ENCODE measurements around the gene APOBEC3C.
"Not testable (repeated sequence)": the region's sequence is repeated elsewhere in the genome, so short reads cannot be mapped to it uniquely, and the experiment has no call there.

APOBEC3C gene

DNA sequence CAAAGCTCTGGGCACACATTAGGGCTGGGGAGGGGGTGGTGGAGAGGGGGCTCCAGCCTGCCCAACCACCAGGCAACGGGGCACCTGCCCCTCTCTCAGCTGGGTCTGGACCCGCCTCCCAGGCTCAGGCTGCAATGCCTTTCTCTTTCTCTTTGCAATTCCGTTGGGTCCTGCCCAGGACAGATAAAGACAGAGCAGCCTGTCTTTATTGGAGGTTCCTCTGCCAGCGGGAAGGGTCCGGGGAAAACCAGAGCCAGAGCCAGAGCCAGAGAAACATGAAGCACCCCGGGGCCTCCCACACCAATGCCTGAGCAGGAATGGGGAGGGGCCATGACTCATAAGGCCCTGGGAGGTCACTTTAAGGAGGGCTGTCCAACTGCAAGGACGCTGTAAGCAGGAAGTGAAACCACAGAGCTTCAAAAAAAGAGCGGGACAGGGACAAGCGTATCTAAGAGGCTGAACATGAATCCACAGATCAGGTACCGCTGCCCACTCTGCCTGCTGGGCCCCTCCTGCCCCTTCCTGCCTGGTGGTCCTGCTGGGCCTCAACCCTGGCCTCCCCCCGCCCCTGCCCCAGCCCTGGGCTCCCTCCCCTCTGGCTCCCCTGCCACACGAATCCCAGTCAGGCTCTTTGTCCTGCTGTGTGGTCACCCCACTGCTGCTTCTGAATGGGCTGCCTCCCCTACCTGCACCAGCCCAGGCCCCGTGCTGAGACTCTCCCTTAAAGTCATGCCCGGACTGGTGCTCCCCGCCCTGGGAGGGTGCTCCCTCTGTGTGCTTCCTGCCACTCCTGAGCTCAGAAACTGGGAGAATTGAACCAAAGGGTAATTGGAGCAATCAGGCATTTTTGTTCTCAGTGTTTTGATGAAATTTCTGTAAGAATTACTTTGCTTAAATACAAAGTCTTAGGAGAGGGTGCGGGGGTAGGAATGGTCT, 31.8 kb upstream of the APOBEC3C start, which contains the start of gene APOBEC3B:
APOBEC3B (plus strand) TSS at position 356 of the 936 bp plus-strand sequence; CDS start at position 463, 107 bp downstream.
- peak; percentile 78 for DNase-seq (ENCODE audit: low read depth in 2 of 2)

DNA sequence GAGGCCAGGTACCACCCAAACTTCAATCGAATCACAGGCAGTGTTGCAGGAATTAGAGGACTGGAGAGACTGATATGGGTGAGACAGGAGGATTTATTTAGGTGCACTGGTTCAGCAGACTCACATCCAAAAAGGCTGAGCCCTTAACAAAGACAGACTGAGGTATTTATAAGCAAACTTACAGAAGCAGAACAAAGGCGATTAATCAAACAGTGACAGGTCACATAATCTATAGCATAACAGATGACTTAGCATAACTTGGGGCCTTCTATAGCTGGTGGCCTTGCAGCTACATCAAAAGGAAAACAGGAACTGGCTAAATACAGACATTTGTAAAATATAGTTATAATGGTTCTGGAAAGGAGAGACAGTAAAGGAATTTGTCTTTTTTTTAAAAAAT, 29.8 kb upstream of the APOBEC3C start:
- DNase-seq (ENCODE audit: low read depth in 2 of 2), result no peak

DNA sequence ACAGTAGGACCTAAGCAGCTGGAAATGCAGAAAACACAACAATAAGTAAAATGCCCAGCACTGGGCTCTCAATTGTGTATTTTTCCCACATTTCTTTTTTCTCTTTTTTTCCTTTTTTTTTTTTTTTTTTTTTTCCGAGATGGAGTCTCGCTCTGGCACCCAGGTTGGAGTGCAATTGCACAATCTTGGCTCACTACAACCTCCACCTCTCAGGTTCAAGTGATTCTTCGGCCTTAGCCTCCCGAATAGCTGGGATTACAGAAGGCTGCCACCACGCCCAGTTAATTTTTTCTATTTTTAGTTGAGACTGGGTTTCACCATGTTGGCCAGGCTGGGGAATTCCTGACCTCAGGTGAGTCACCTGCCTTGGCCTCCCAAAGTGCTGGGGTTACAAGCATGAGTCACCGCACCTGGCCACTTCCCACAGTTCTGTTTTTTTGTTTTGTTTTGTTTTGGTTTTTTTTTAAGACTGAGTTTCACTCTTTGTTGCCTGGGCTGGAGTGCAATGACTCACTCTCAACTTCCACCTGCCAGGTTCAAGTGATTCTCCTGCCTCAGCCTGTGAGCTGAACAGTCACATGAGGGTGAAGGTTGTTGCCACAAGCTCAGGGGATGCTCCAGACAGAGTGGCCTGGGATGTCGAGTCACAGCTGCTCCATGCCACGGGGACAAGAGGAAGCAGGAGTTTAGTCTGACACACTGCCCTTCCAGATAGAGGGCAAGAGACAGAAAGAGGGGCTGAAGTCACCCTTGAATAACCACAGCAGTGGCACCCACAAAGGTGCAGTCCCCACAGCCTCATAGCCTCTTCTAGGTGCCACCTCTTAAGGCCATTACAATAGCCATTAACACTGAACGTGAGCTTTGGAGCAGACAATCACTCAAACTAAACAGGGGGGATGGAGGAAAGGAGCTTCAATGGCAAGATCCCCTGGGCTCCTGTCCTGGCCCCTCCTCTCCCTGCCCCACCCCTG, 29.0 kb upstream of the APOBEC3C start:
- not testable (repeated sequence) for DNase-seq (ENCODE audit: low read depth in 2 of 2)

DNA sequence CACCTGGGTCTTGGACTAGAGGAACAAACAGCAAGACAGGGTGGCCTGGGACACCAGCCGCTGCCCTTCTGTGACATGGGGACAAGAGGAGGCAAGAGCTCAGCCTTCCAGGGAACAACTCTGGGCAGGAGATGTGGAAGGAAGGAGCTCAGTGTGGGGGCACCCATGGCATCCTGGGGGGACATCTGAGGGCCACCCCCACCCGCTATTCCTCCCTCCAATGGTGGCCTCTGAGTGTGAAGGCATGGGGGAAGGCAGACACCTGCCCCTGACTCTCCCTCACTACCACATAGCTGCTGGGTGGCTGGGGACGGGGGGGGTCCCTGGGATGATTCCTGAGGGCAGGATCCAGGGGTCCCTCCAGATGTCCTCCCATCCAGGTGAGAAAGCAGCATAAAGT, 27.4 kb upstream of the APOBEC3C start:
- DNase-seq (ENCODE audit: low read depth in 2 of 2), result no peak

DNA sequence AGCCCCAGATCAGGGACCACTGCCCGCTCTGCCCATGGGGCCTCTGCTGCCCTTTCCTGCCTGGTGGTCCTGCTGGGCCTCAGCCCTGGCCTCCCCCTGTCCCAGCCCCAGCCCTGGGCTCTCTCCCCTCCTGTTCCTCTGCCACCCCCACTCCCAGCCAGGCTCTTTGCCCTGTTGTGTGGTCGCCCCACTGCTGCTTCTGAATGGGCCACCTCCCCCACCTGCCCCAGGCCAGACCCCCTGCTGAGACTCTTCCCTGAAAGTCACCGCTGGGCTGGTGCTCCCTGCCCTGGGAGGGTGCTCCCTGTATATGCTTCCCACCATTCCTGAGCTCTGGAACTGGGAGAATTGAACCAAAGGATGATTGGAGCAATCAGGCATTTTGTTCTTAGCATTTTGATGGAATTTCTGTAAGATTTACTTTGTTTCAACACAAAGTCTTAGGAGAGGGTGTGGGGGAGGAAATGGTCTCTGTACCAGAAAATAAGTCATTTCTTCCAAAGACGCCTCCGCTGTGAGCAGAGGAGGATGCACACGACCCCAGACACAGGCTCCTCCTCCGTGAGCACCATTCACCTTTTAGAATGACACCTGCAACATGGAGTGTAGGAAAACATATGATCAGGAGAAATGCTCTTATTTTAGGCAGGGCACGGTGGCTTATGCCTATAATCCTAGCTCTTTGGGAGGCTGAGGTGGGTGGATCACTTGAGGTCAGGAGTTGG, 26.7 kb upstream of the APOBEC3C start:
- no peak for DNase-seq (ENCODE audit: low read depth in 2 of 2)

DNA sequence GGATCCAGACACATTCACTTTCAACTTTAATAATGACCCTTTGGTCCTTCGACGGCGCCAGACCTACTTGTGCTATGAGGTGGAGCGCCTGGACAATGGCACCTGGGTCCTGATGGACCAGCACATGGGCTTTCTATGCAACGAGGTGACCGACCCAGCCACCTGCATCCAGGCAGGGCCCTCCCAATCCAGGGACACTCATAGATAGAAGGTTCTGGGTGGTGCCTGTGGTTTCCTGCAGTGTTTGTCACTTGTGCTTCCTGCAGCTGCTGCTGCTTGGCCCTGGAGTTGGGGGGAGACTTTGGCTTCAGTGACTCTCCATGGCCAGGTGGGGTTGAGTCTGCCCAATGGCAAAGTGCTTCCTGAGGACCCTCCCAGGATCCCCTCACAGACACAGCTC, 24.6 kb upstream of the APOBEC3C start:
- no peak for DNase-seq (ENCODE audit: low read depth in 2 of 2)

DNA sequence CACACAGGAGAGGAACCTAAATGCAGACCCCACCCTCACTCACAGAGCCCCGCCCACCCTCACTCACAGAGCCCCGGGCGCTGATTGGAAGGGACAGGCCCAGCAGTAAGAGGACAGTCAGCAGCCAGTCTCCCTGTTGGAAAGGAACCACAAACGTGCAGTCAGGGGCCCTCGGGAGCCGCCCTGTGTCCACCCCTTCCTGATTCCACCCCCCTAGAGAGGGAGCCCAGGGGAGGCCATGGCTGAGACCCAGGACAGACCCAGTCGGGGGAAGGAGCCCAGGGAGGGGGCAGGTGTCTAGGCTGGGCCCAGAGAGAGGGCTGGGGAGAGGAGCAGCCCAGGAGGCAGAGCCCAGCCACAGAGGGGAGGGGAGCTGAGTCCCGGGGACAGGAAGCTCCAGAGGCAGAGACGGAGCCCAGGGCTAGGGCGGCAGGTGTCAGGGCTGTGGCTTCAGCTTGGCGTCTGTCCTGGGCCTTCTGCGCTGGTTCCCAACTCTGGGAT, 21.1 kb upstream of the APOBEC3C start:
- not testable (repeated sequence) for DNase-seq (ENCODE audit: low read depth in 2 of 2)

DNA sequence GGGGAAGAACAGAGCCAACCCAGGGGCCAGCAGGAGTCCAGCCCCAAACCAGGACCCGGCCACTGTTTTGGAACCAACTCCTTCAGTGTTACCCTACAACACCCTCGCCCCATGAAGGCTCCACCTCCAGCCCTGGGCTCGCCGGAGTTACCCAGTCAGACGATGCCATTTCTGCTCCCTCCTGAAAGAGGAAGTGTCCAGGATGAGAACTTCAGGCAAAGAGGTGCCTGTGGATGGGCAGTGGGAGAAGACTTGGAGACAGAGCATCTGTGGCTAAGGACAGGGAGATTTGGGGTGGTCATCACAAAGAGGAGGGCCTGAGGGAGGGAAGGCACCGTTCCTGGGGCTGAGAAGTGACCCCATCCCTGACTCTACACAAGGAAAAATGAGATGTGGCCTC, 18.0 kb upstream of the APOBEC3C start:
- DNase-seq (ENCODE audit: low read depth in 2 of 2), result no peak

DNA sequence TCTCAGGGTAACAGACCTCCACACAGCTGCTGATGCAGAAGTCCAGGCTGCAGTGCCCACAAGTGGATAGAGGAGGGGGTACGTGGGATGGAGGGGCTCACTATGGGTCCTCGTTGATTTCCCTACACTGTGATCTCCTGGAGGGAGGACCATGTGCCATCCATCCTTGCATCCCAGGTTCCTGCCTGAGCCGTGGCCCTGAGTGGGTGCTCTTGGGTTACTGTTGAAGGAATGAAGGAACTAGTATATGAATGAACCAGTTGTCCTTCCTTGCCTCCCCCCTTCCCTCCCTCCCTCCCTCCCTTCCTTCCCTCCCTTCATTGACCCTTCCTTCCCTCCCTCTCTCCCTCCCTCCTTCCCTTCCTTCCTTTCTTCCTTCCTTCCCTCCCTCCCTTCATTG, 16.5 kb upstream of the APOBEC3C start:
- DNase-seq (ENCODE audit: low read depth in 2 of 2), result no peak

DNA sequence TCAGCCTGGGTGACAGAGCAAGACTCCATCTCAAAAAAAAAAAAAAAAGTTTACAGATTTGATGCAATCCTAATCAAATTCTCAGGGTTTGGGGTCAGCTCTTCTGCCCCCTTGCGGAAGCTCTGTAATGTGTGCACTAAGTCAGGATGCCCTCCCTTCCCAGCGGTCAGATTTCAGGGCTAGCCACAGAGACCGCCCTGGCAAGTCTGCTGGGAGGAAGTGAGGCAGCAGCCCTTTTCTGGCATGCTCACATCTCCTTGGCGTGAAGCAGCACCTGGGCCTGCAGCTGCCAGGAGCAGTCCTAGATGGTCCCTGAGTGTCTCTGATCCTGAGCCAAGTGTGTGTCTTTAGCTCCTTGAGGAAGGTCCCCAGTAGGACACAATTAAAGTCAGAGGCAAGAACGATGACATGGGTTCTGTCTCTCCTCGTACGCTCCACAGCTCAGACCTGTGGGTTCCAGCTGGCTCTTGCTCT, 10.9 kb upstream of the APOBEC3C start:
- peak; percentile 66 to 67 for DNase-seq (ENCODE audit: low read depth in 2 of 2)

DNA sequence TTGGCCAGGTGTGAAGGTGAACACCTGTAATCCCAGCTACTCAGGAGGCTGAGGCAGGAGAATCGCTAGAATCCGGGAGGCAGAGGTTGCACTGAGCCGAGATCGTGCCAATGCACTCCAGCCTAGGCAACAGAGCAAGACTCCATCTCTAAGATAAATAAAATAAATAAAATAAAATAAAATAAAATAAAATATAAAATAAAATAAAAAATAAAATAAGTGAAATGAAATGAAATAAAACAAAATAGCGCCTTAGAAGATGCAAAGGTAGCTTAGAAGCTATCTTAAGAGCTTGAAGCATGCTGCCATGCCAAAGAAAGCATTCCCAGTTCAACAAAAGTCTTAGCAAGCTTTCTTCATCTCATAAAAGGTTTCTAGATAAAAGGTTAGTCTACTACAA, 6.9 kb upstream of the APOBEC3C start:
- DNase-seq (ENCODE audit: low read depth in 2 of 2), result no peak

DNA sequence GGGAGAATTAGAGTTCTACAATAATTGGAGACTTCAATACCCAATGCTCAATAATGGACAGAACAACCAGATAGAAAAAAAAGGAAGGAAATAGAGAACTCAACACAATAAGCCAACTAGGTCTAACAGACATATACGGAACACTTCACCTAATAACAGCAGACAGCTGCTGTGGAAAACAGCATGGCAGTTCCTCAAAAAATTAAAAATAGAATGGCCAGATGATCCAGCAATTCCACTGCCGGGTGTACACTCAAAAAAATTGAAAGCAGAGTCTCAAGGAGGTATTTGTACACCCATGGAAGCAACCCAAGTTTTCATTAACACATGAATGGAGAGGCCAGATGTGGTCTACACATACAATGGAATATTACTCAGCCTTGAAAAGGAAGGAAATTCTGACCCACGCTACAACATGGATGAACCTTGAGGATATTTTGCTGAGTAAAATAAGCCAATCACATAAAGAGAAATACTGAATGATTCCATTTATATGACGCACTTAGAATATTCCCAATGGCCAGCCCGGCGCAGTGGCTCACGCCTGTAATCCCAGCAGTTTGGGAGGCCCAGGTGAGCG, 5.7 kb upstream of the APOBEC3C start:
- DNase-seq (ENCODE audit: low read depth in 2 of 2), result not testable (repeated sequence)

DNA sequence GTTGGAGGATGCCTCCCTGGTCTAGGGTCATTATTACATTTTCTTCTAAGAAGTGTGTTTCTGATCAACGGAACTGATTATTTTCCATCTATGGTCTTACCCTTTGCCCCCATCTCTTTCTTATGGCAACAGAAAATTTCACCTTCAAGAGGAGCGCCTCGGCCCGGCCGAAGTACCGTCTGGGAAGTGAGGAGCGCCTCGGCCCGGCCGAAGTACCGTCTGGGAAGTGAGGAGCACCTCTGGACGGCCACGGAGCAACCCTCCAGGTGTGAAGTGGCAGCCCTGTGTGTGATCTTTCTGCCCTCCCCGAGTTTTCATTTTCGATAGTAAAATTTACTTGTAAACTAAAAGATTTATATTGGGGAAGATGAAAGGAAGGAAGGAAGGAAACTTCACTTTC, 3.1 kb upstream of the APOBEC3C start:
- DNase-seq (ENCODE audit: low read depth in 2 of 2), result no peak

DNA sequence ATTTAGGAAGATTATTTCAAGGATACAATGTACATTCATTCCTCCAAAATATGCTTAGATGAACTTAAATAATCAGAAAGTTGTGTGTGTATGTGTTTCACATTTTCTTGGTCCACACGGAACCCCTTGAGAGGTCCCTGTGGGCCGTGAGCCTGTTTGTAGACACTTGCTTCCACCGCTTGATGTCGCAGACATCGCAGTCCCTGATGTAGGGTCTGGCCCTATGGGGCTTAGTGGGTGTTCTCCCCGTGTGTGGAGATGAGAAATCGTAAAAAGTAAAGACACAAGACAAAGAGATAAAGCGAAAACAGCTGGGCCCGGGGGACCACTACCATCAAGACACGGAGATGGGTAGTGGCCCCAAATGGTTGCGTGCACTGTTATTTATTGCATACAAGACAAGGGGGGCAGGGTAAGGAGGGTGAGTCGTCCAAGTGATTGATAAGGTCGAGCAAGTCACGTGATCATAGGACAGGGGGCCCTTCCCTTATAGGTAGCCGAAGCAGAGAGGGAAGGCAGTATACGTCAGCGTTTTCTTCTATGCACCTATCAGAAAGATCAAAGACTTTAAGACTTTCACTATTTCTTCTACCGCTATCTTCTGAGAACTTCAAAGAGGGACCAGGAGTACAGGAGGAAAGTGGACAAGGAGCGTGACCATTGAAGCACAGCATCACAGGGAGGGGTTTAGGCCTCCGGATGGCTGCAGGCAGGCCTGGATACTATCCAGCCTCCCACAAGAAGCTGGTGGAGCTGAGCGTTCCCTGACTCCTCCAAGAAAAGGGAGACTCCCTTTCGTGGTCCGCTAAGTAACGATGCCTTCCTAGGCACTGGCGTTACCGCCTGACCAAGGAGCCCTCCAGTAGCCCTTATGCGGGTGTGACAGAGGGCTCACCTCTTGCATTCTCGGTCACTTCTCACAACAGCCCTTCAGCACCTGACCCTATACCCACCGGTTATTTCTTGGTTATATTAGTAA, 1.2 kb upstream of the APOBEC3C start:
- DNase-seq (ENCODE audit: low read depth in 2 of 2), result no peak

DNA sequence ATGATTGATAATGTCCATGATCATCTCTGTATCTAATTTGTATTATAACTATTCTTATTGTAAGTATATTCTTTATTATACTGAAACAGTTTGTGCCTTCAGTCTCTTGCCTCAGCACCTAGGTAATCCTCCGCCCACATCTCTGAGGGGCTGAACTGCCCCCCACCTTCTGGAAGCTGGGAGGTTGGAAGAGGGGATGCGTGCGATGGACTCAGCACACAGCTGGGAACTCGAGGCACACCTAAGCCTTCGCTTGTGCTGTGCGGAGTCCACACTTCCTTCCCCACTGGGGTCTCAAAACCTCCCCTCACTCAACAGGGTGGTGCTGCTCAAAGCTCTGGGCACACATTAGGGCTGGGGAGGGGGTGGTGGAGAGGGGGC, 506 bp upstream of the APOBEC3C start:
- DNase-seq (ENCODE audit: low read depth in 2 of 2), result not testable (repeated sequence)

DNA sequence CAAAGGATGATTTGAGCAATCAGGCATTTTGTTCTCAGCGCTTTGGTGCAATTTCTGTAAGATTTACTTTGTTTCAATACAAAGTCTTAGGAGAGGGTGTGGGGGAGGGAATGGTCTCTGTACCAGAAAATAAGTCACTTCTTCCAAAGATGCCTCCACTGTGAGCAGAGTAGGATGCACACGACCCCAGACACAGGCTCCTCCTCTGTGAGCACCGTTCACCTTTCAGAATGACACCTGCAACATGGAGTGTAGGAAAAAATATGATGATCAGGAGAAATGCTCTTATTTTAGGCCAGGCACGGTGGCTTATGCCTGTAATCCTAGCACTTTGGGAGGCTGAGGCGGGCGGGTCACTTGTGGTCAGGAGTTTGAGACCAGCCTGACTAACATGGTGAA, 665 bp downstream of the APOBEC3C start:
- not testable (repeated sequence) for DNase-seq (ENCODE audit: low read depth in 2 of 2)

DNA sequence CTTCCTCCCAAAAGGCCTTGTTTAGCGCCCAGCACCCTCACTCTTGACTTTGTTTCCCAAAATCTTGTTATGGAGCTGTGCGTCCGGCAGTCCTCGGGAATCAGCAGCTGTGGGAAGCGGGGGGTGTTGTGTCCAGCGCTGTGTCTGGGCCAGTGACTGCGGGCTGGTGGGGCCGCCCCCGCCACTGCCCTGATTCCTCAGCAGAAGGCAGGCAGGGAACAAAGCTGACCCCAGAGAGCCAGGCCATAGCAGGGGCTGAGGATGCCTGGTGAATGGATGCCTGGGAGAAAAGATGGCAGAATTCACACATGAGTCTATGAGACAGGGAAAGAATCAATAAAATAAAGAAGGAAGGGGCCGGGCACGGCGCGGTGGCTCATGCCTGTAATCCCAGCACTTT, 2.5 kb downstream of the APOBEC3C start:
- DNase-seq (ENCODE audit: low read depth in 2 of 2), result no peak

DNA sequence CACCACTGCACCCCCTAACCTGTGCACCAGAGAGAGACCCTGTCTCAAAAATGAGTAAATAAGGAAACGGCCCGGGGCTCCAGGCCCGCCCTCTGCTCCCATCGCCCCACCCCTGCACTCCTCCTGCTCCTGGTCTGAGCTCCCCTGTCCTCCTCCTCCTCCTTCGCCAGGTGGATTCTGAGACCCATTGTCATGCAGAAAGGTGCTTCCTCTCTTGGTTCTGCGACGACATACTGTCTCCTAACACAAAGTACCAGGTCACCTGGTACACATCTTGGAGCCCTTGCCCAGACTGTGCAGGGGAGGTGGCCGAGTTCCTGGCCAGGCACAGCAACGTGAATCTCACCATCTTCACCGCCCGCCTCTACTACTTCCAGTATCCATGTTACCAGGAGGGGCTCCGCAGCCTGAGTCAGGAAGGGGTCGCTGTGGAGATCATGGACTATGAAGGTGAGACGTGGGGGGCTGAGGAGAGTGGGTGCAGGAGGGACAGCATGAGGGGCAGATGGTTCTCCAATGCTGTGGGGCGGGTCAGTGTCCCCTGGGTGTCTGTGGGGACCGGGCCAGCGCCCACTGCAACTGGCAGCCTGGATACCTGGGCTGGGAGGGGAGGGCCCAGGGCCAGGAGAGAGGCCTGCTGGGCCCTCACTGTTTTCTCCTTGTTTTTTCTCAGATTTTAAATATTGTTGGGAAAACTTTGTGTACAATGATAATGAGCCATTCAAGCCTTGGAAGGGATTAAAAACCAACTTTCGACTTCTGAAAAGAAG, 3.7 kb downstream of the APOBEC3C start:
- DNase-seq (ENCODE audit: low read depth in 2 of 2), result no peak
